Vagina (tissue), 2 donors: Measurements from ENCODE around the gene SLC37A3. TPM values are rescaled to one million over a fixed set of nuclear protein-coding genes. Genes with fewer than 3 reads are reported as not detected.

ENCODE experiments used
- DNase-seq, 2 donors: peaks; one replicate each; pipeline ENCODE4 v3.0.0-alpha.2; 2017; ENCODE audit errors: extremely low spot score in 2 of 2
- H3K27ac ChIP-seq: fragments of 200-600 bp; sonication (generic); one replicate; pipeline ENCODE4 v1.5.1; 2019
- H3K27me3 ChIP-seq: fragments of 200-600 bp; sonication (generic); one replicate; pipeline ENCODE4 v1.5.1; 2019
- H3K36me3 ChIP-seq, 2 donors: fragments of 200-600 bp; sonication (generic); one replicate each; pipeline ENCODE4 v1.5.1; 2017 to 2019
- H3K4me1 ChIP-seq: fragments of 200-600 bp; sonication (generic); one replicate; pipeline ENCODE4 v1.5.1; 2019
- H3K4me3 ChIP-seq, 2 donors: fragments of 200-600 bp; sonication (generic); 1 replicate in 1 of 2; 2 replicates in 1 of 2; pipeline ENCODE4 v1.5.1; 2016 to 2019
- H3K9me3 ChIP-seq: fragments of 200-600 bp; sonication (generic); one replicate; pipeline ENCODE4 v1.5.1; 2019
- POLR2A ChIP-seq, 2 donors: fragments of 450-650 bp; IDR thresholded peaks; one replicate each; pipeline ENCODE4 v1.6.1; 2017; ENCODE audit warnings: antibody characterized with exemption in 2 of 2, mild to moderate bottlenecking in 2 of 2, moderate library complexity in 2 of 2
- POLR2AphosphoS5 ChIP-seq, 2 donors: sonication (generic); formaldehyde crosslinking; IDR thresholded peaks; one replicate each; pipeline ENCODE4 v1.9.0; 2017; ENCODE audit warnings: antibody characterized with exemption in 2 of 2, mild to moderate bottlenecking in 2 of 2, low read depth in 1 of 2; ENCODE audit not compliant: insufficient read depth in 1 of 2
- intact Hi-C: fragments of 100-400 bp; cut with DNase I; formaldehyde crosslinking; loops from one replicate; pipeline ENCODE4 v1.15.1; 2023
- total RNA-seq: library from RNA; depleted of rRNA; stranded (reverse); fragments of >200 nt; gene quantifications from one replicate; pipeline ENCODE4 v1.2.3, GENCODE V29; 2016
- TF ChIP-seq, protein P1 (sequence below), 3 experiments: fragments of 450-650 bp in 2 of 3; fragments of 200-600 bp in 1 of 3; sonication (generic) in 1 of 3; IDR thresholded peaks; one replicate each; pipeline ENCODE4 v1.5.1; 2017 to 2019; ENCODE audit warnings: antibody characterized with exemption in 3 of 3, mild to moderate bottlenecking in 2 of 3, moderate library complexity in 2 of 3

Gene SLC37A3
- total RNA-seq, 1 donor from 2014 or later = 80.8 TPM

- no peak overlapping the region for H3K4me3 ChIP-seq
- no peaks in the 10 kb centered on the region for H3K9me3 ChIP-seq
- TF ChIP-seq, protein P1, sequence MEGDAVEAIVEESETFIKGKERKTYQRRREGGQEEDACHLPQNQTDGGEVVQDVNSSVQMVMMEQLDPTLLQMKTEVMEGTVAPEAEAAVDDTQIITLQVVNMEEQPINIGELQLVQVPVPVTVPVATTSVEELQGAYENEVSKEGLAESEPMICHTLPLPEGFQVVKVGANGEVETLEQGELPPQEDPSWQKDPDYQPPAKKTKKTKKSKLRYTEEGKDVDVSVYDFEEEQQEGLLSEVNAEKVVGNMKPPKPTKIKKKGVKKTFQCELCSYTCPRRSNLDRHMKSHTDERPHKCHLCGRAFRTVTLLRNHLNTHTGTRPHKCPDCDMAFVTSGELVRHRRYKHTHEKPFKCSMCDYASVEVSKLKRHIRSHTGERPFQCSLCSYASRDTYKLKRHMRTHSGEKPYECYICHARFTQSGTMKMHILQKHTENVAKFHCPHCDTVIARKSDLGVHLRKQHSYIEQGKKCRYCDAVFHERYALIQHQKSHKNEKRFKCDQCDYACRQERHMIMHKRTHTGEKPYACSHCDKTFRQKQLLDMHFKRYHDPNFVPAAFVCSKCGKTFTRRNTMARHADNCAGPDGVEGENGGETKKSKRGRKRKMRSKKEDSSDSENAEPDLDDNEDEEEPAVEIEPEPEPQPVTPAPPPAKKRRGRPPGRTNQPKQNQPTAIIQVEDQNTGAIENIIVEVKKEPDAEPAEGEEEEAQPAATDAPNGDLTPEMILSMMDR (IDR thresholded peaks at IDR 0.05) = no peak
- TF ChIP-seq POLR2AphosphoS5 (IDR thresholded peaks at IDR 0.05; ENCODE audit: insufficient read depth in 1 of 2, low read depth in 1 of 2) (no peak), POLR2A (IDR thresholded peaks at IDR 0.05) (no peak)
- H3K36me3 ChIP-seq = peaks cover 0 to 27% of the 10 kb centered on the region in 2 donors
- H3K4me1 ChIP-seq = peaks cover 7% of the 10 kb centered on the region
- intact Hi-C loops = no loop called here
- DNase-seq = no peak
- no peaks in the 10 kb centered on the region for H3K27me3 ChIP-seq
- H3K27ac ChIP-seq = peak overlapping the region; percentile 65
Observed at GRCh38 chr7:140350056-140350455, 48.3 kb downstream of the SLC37A3 start.

DNA sequence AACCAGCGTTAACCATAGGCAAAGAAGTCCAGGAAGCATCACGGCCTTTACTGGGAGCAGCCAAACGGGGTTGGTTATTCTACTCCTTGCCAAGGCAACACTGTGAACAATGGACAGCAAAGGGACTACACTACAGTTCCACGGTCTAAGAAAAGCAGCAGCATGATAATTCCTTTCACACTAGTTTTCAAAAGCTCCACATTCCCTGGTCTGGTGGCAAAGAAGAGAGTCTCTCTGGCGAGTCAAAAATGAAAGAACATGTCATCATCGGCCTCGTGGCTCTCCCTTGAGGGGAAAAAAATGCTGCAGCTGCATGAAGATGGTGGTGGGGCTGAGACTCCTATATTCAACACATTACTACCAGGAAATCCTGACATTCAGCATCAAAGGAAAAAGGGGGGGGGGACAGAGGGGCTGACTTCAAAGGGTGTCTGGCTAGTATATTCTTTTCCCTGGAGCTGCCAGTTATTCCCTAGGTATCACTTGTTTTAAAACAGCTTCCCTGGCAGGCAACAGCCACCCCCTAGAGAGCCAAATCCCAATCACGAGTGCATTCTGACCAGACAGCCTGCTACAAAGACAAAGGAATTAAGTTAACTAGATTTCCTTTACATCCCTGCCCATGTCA, 49.1 kb downstream of the SLC37A3 start:
- Histone ChIP-seq H3K27ac (peak overlapping the region; percentile 65), H3K4me3 (no peak overlapping the region), H3K9me3 (no peaks in the 10 kb centered on the region)

DNA sequence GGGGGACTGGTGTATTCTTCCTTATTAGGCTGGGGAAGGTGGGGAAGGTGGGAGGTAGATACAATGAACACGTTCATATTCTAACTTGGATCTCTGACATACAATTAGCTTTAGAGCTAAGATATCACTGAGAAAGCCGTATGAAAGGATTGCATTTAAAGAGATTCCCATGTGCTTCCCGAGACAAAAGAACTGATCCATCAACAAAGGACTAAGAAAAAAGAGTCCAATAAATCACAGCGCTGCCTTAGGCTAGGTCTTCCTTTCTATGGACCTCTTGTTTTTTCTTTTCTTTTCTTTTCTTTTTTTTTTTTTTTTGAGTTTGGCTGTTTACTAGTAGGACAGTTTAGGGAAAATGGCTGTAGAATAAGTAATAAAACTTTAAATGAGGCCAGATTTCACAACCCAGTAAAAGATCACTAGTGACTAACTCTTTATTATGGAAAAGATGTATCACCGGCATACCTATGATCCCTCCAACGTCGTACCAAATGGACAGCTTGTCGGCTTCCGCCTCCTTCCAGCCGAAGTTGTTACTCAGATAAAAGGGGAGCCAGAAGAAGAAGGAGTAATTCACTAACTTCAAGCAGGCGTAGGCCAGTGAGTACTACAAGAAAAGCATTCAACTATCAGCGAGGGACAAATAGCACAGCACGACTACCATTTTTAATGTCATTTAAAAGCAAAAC, 50.0 kb downstream of the SLC37A3 start:
- H3K27me3 ChIP-seq = no peaks in the 10 kb centered on the region
- DNase-seq = no peak
- peaks cover 7% of the 10 kb centered on the region for H3K4me1 ChIP-seq
- H3K4me3 ChIP-seq = no peak overlapping the region
- H3K36me3 ChIP-seq = peaks cover 0 to 42% of the 10 kb centered on the region in 2 donors
- intact Hi-C loops = no loop called here
- TF ChIP-seq POLR2AphosphoS5 (IDR thresholded peaks at IDR 0.05; ENCODE audit: insufficient read depth in 1 of 2, low read depth in 1 of 2) (peak; percentile 27 to 40), POLR2A (IDR thresholded peaks at IDR 0.05) (no peak)
- TF ChIP-seq, protein P1 (IDR thresholded peaks at IDR 0.05) = no peak
- H3K9me3 ChIP-seq = no peaks in the 10 kb centered on the region
- H3K27ac ChIP-seq = peak overlapping the region; percentile 65

More for the DNA sequence above, 49.1 kb downstream of the SLC37A3 start:
- no peak for DNase-seq
- no peaks in the 10 kb centered on the region for H3K27me3 ChIP-seq
- H3K4me1 ChIP-seq = peaks cover 7% of the 10 kb centered on the region
- no peak for TF ChIP-seq POLR2AphosphoS5 (IDR thresholded peaks at IDR 0.05; ENCODE audit: insufficient read depth in 1 of 2, low read depth in 1 of 2)
- TF ChIP-seq POLR2A (IDR thresholded peaks at IDR 0.05) = no peak
- TF ChIP-seq, protein P1 (IDR thresholded peaks at IDR 0.05) = no peak
- H3K36me3 ChIP-seq = peaks cover 0 to 35% of the 10 kb centered on the region in 2 donors
- intact Hi-C loops = no loop called here

- TF ChIP-seq POLR2AphosphoS5 (IDR thresholded peaks at IDR 0.05; ENCODE audit: insufficient read depth in 1 of 2, low read depth in 1 of 2) (no peak), POLR2A (IDR thresholded peaks at IDR 0.05) (no peak)
- TF ChIP-seq, protein P1 (IDR thresholded peaks at IDR 0.05) = no peak
- H3K36me3 ChIP-seq = peaks cover 0 to 37% of the 10 kb centered on the region in 2 donors
Observed at GRCh38 chr7:140347218-140347617, 51.1 kb downstream of the SLC37A3 start.

DNA sequence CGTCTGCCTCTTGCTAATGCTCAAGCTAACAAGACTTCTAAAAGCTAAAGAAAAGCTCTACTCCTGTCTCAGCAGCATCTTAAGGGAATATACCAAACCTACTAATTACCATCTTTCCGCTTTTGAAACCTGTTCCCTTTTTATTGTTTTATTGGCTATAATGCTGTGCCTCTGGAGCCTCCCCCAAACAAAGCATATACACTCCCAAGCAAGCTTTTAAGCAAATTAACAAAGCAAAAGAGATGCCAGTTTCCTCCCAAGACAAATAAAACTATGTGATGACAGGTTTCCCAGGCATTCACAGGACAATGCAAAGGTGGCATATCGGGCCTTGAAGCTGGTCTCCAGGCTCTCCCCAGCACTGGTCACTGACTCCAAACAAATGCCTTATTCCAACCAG, 52.9 kb downstream of the SLC37A3 start:
- TF ChIP-seq, protein P1 (IDR thresholded peaks at IDR 0.05) = no peak
- TF ChIP-seq POLR2A (IDR thresholded peaks at IDR 0.05) = no peak
- no peak for TF ChIP-seq POLR2AphosphoS5 (IDR thresholded peaks at IDR 0.05; ENCODE audit: insufficient read depth in 1 of 2, low read depth in 1 of 2)
- DNase-seq = no peak
- H3K27ac ChIP-seq = no peak overlapping the region
- H3K27me3 ChIP-seq = no peaks in the 10 kb centered on the region
- H3K4me3 ChIP-seq = no peak overlapping the region
- H3K36me3 ChIP-seq = peaks cover 0 to 28% of the 10 kb centered on the region in 2 donors
- intact Hi-C loops = loop anchor here (2.0 kb wide), 1 partner anchor 27 kb away; no protein-coding TSS in a partner anchor
- peaks cover 7% of the 10 kb centered on the region for H3K4me1 ChIP-seq
- no peaks in the 10 kb centered on the region for H3K9me3 ChIP-seq

More at GRCh38 chr7:140347218-140347617, 51.1 kb downstream of the SLC37A3 start:
- H3K27ac ChIP-seq = no peak overlapping the region
- no peak overlapping the region for H3K4me3 ChIP-seq
- H3K9me3 ChIP-seq = no peaks in the 10 kb centered on the region
- intact Hi-C loops = no loop called here
- peaks cover 7% of the 10 kb centered on the region for H3K4me1 ChIP-seq
- no peaks in the 10 kb centered on the region for H3K27me3 ChIP-seq
- DNase-seq = no peak
